ENCODE data around the gene PEX13. TPM values are rescaled to one million over a fixed set of nuclear protein-coding genes. Genes with fewer than 3 reads are reported as not detected.
"Not testable (repeated sequence)": the region's sequence is repeated elsewhere in the genome, so short reads cannot be mapped to it uniquely, and the experiment has no call there.

Gene PEX13
- total RNA-seq, 1 donor from 2014 or later: 74.9 TPM

DNA sequence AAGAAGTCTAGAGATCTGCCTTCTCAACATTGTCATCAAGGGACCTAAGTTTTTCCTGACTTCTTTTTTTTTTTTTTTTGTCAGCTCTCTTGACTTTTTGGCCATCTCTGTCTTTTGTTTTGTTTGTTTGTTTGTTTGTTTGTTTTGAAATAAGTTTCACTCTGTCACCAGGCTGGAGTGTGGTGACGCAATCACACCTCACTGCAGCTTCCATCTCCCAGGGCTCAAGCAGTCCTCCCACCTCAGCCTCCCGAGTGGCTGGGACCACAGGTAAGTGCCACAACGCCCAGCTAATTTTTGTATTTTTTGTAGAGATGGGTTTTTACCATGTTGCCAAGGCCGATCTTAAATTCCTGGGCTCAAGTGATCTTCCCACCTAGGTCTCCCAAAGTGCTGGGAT lies 6.2 kb downstream of the PEX13 start:
- TF ChIP-seq EZH2phosphoT487 (IDR thresholded peaks at IDR 0.05): no peak
- no peak for TF ChIP-seq EZH2 (IDR thresholded peaks at IDR 0.05)
- TF ChIP-seq, protein P1, sequence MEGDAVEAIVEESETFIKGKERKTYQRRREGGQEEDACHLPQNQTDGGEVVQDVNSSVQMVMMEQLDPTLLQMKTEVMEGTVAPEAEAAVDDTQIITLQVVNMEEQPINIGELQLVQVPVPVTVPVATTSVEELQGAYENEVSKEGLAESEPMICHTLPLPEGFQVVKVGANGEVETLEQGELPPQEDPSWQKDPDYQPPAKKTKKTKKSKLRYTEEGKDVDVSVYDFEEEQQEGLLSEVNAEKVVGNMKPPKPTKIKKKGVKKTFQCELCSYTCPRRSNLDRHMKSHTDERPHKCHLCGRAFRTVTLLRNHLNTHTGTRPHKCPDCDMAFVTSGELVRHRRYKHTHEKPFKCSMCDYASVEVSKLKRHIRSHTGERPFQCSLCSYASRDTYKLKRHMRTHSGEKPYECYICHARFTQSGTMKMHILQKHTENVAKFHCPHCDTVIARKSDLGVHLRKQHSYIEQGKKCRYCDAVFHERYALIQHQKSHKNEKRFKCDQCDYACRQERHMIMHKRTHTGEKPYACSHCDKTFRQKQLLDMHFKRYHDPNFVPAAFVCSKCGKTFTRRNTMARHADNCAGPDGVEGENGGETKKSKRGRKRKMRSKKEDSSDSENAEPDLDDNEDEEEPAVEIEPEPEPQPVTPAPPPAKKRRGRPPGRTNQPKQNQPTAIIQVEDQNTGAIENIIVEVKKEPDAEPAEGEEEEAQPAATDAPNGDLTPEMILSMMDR (IDR thresholded peaks at IDR 0.05): no peak
- H3K4me1 Mint-ChIP-seq: peaks cover 11% of the 10 kb centered on the region
- Histone ChIP-seq H3K4me2 (no peak overlapping the region), H3K4me1 (peaks cover 10% of the 10 kb centered on the region), H4K20me1 (ENCODE audit: low read depth) (no peaks in the 10 kb centered on the region), H3K9ac (no peak overlapping the region), H3K4me3 (no peak overlapping the region), H3K27ac (no peak overlapping the region), H2AFZ (replicated peaks) (no peak overlapping the region), H3K9me3 (ENCODE audit: low read depth) (no peaks in the 10 kb centered on the region), H3K79me2 (ENCODE audit: low read depth) (peaks cover 99% of the 10 kb centered on the region), H3K36me3 (peaks cover 7% of the 10 kb centered on the region), H3K27me3 (no peaks in the 10 kb centered on the region), H3F3A (ENCODE audit: low read depth) (peaks cover 1% of the 10 kb centered on the region)
- H3K27ac Mint-ChIP-seq: no peak overlapping the region
- H3K4me3 Mint-ChIP-seq: no peak overlapping the region
- peaks cover 41% of the 10 kb centered on the region for H3K36me3 Mint-ChIP-seq
- H3K27me3 Mint-ChIP-seq (ENCODE audit: insufficient read depth, low read depth): no peaks in the 10 kb centered on the region
- H3K9me3 Mint-ChIP-seq: peaks cover 9% of the 10 kb centered on the region
- no peak for DNase-seq (ENCODE audit: low spot score)

- no peak overlapping the region for H3K4me3 ChIP-seq
- no peak overlapping the region for H3K9ac ChIP-seq
- no peaks in the 10 kb centered on the region for H3K4me1 ChIP-seq
- no peak overlapping the region for H3K27ac ChIP-seq
- peaks cover 51% of the 10 kb centered on the region for H3K79me2 ChIP-seq (ENCODE audit: low read depth)
- DNase-seq (ENCODE audit: low spot score): no peak
- no peaks in the 10 kb centered on the region for H4K20me1 ChIP-seq (ENCODE audit: low read depth)
- H3K27ac Mint-ChIP-seq: no peak overlapping the region
- TF ChIP-seq EZH2phosphoT487 (IDR thresholded peaks at IDR 0.05): no peak
- no peak for TF ChIP-seq EZH2 (IDR thresholded peaks at IDR 0.05)
- TF ChIP-seq, protein P1 (IDR thresholded peaks at IDR 0.05): no peak
- H3K4me1 Mint-ChIP-seq: no peaks in the 10 kb centered on the region
- H3K36me3 Mint-ChIP-seq: peaks cover 41% of the 10 kb centered on the region
- peaks cover 3% of the 10 kb centered on the region for H3K9me3 Mint-ChIP-seq
- H3K9me3 ChIP-seq (ENCODE audit: low read depth): peaks cover under 1% of the 10 kb centered on the region
- H3K4me3 Mint-ChIP-seq: no peak overlapping the region
- H3F3A ChIP-seq (ENCODE audit: low read depth): no peaks in the 10 kb centered on the region
- H3K4me2 ChIP-seq: no peak overlapping the region
- no peaks in the 10 kb centered on the region for H3K27me3 Mint-ChIP-seq (ENCODE audit: insufficient read depth, low read depth)
- H3K36me3 ChIP-seq: peaks cover 22% of the 10 kb centered on the region
- no peaks in the 10 kb centered on the region for H3K27me3 ChIP-seq
- no peak overlapping the region for H2AFZ ChIP-seq (replicated peaks)
Observed at GRCh38 chr2:61029533-61029932, 12.0 kb downstream of the PEX13 start.

- Mint-ChIP-seq H3K9me3 (peaks cover 41% of the 10 kb centered on the region), H3K36me3 (peaks cover 61% of the 10 kb centered on the region)
- H3K27ac ChIP-seq; H3K4me1 ChIP-seq; H3K4me3 ChIP-seq; H2AFZ ChIP-seq (replicated peaks); H3K27me3 Mint-ChIP-seq (ENCODE audit: insufficient read depth, low read depth); H3K4me3 Mint-ChIP-seq; H4K20me1 ChIP-seq (ENCODE audit: low read depth); H3F3A ChIP-seq (ENCODE audit: low read depth); DNase-seq (ENCODE audit: low spot score); H3K27me3 ChIP-seq; H3K79me2 ChIP-seq (ENCODE audit: low read depth); H3K27ac Mint-ChIP-seq; H3K4me1 Mint-ChIP-seq; H3K4me2 ChIP-seq; H3K9ac ChIP-seq: not testable (repeated sequence)
- peaks cover 16% of the 10 kb centered on the region for H3K9me3 ChIP-seq (ENCODE audit: low read depth)
- H3K36me3 ChIP-seq: peaks cover 31% of the 10 kb centered on the region
Observed at GRCh38 chr2:61034592-61034991, 17.1 kb downstream of the PEX13 start.

DNA sequence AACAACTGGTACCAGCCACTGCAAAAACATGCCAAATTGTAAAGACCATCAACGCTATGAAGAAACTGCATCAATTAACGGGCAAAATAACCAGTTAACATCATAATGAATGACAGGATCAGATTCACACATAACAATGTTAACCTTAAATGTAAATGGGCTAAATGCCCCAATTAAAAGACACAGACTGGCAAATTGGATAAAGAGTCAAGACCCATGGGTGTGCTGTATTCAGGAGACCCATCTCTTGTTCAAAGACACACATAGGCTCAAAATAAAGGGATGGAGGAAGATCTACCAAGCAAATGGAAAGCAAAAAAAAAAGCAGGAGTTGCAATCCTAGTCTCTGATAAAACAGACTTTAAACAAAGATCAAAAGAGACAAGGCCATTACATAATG lies 19.1 kb downstream of the PEX13 start:
- not testable (repeated sequence) for H3F3A ChIP-seq (ENCODE audit: low read depth); DNase-seq (ENCODE audit: low spot score); H3K27ac ChIP-seq; H4K20me1 ChIP-seq (ENCODE audit: low read depth); H3K4me3 Mint-ChIP-seq; H3K27ac Mint-ChIP-seq; H3K79me2 ChIP-seq (ENCODE audit: low read depth); H3K27me3 Mint-ChIP-seq (ENCODE audit: insufficient read depth, low read depth); H3K4me2 ChIP-seq; H3K4me1 Mint-ChIP-seq; H3K4me1 ChIP-seq; H2AFZ ChIP-seq (replicated peaks); H3K9ac ChIP-seq; H3K4me3 ChIP-seq; H3K27me3 ChIP-seq
- Histone ChIP-seq H3K9me3 (ENCODE audit: low read depth) (peaks cover 16% of the 10 kb centered on the region), H3K36me3 (peaks cover 30% of the 10 kb centered on the region)
- Mint-ChIP-seq H3K9me3 (peaks cover 45% of the 10 kb centered on the region), H3K36me3 (peaks cover 55% of the 10 kb centered on the region)
